Kidney glomerular epithelial cell (primary cell): ENCODE data around the gene FAM170A.

Experiments used
- DNase-seq: peaks from one replicate; lab custom pipeline; 2025; lab: John Stamatoyannopoulos, UW

FAM170A gene

GRCh38 chr5:119629339-119629738 is at the start of gene FAM170A:
TSS of gene FAM170A (plus strand) at chr5:119629558. CDS start at chr5:119629769, 211 bp downstream.
- no peak for DNase-seq

- no peak for DNase-seq
Observed at GRCh38 chr5:119582987-119583386, 46.4 kb upstream of the FAM170A start.

- DNase-seq = peak; percentile 64
Observed at GRCh38 chr5:119583684-119584083, 45.7 kb upstream of the FAM170A start.

- DNase-seq = no peak
Observed at GRCh38 chr5:119596046-119596445, 33.3 kb upstream of the FAM170A start.

GRCh38 chr5:119597728-119598298 is 31.5 kb upstream of the FAM170A start:
- DNase-seq = no peak

- peak; percentile 67 for DNase-seq
Observed at GRCh38 chr5:119613937-119614336, 15.4 kb upstream of the FAM170A start.

- no peak for DNase-seq
Observed at GRCh38 chr5:119614838-119615237, 14.5 kb upstream of the FAM170A start.

GRCh38 chr5:119626086-119626485 is 3.3 kb upstream of the FAM170A start:
- no peak for DNase-seq

- DNase-seq = no peak
Observed at GRCh38 chr5:119630752-119631440, 1.5 kb downstream of the FAM170A start.

GRCh38 chr5:119631660-119632059 is 2.3 kb downstream of the FAM170A start:
- DNase-seq = no peak

- DNase-seq = no peak
Observed at GRCh38 chr5:119651486-119651885, 22.1 kb downstream of the FAM170A start.

GRCh38 chr5:119655061-119655460 is 25.7 kb downstream of the FAM170A start:
- DNase-seq = no peak

- no peak for DNase-seq
Observed at GRCh38 chr5:119656023-119656422, 26.7 kb downstream of the FAM170A start.

- DNase-seq = no peak
Observed at GRCh38 chr5:119666542-119666941, 37.2 kb downstream of the FAM170A start.

GRCh38 chr5:119678351-119679028 is 49.1 kb downstream of the FAM170A start:
- no peak for DNase-seq

- no peak for DNase-seq
Observed at GRCh38 chr5:119680080-119680479, 50.7 kb downstream of the FAM170A start.

GRCh38 chr5:119681734-119682133 is 52.4 kb downstream of the FAM170A start:
- no peak for DNase-seq

- DNase-seq = no peak
Observed at GRCh38 chr5:119682372-119682771, 53.0 kb downstream of the FAM170A start.
